8988T (cell line): ENCODE measurements around the gene NEGR1.

Experiments used
- DNase-seq: peaks from one replicate; pipeline ENCODE4 v3.0.0; 2011

NEGR1 gene

DNA sequence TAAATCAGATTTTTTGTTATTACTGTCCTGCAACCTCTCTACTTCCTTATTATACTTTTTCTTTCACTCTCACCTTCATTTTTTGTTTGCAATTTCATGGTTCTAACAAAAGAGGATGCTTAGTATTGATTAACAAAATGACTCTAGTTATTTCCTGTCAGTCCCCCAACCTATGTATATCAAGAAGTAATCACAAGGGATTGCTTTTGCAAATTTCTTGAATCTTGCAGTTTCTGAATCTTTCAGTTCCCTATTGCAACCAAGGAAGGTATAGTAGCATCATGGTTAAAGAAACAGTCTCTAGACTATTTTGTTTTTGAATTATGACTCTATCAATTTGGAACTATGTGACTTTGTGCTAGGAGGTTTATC is 446.9 kb downstream of the NEGR1 start:
- DNase-seq = no peak

DNA sequence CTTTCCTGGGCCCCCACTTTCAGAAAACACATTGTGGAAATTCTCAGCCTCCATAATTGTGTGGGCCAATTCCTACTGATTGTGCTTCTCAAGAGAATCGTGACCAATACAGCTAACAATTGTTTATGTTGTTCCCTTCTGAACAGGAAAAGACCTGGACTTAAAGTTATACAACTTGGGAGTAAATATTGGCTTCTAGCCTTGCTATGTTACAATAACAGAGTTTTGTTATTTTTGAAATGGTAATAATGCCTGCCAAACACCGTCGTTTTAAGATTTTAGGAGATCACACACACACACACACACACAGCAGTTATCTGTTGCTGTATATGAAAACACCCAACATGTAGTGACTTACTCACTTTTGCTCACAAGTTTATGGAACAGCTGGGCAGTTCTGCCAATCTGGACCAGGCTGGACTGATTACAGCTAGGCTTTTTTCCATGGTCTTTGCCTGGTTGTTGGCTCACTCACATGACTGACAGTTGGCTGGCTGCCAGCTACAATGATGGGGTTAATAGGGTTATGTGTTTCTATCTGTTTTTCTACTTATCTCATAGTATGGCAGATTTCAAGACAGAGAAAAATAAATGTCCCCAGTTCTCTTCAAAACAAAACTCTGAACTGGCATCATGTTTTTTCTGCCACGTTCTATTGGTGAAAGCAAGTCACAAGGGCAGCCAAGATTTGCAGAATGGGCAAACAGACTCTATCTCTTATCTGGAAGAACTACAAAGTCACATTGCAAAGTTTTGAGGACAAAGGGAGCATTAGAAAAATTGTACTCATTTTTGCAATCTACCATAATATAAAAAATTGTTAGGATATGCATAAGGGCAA is 447.5 kb downstream of the NEGR1 start:
- no peak for DNase-seq

DNA sequence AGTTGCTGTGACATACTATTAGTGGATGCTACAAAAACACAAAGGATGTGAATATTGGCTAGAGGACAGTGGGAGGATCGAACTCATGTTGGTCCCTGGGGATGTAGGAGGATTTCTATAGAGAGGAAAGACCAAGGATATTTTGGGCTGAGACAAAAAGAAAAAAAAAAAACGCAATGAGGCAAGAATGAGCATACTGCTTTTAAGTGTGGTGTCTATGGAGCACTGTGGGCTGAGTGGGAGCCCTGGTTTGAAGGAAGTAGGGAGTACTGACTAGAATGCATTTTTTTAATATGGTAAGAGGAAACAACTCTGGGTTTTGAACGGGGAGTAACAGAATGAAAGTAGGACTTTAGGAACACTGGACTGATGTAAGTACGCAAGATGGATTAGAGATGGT is 450.7 kb downstream of the NEGR1 start:
- DNase-seq = no peak

DNA sequence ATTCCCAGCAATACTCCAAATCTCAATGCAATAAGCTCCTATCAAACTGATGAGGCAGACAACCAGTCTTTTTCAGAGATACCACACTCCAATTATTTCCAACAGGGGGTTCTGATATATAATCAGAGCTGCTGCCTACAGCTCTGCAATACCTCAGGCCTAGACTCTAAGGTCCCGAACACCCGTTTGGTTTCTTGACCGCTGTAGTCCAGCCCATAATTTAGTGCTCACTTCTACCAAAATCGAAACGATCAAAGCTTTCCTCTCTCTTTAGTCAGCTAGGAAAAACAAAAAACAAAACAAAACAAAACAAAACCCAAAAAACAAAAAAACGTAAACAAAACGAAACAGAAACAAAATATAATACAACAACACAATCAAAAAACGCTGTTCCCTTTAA is 453.0 kb downstream of the NEGR1 start:
- DNase-seq = no peak

DNA sequence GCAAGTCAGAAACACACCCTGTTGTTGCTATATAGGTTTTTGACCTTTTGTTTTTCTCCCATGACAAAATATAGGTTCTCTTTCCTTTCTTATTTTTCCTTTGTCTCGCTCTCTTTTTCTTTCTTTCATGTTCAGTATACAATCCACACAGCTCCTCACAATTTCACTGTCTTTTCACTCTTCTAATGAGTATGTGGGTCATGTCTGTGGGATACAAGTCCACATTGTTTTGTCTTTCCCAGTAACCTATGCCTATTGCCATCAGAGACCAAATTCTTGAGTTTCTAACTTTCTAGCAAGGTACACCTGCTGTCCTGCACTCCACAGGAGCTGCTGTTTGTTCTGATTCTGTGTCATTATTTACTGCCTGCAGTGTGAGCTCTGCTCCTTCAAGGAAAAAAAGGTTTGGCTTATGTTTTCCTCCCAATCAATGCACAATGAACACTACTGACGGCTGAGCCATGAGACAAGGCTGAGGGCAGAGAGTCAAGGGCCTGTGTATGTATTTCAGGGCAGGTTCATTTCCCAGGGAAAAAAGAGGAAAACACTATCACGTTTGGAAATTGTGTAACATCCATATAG is 453.8 kb downstream of the NEGR1 start:
- no peak for DNase-seq

DNA sequence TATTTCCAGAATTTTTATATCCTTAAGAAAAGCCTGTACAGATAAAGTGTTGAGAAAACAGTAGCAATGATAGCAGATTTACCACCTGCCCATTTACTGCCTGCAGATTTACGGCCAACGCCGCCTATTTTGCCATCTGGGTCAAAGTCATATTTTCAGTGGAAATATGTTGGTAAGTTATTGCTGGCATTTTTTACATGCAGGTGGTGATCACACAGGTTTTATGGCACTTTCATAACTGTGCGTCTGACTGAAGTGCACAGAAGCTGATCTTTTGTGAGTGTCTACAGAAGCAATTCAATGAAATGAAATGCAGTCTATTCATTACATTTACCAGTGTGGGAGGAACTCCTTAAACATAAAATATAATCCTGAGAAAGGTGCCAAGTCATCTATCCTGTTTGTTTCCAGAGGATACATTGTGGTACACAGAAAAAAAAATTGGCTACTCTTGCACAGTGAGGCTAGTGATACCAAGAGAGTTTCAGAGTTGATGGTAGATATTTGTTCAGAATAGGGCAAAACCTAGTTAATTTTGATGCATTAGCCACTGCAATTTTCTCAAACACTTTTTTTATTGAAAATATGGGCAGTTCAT is 458.5 kb downstream of the NEGR1 start:
- no peak for DNase-seq

DNA sequence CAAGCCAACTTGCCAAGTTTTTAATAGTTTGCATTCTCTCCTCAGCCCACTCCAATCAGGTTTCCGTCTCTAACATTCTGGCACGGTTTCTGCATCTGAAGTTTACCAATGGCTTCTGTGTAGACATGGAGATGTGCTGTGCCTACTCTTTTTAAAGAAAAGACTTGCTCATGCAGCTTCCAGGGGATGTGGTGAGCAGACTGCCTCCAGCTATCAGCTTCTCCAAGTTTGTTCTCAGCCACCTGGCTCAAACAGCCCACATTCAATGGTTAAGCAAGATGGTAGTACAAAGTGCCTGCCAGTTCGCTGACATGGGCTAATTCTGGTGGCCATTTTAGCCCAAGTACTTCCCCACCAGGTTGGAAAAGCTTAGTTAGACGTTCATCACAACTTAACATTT is 465.3 kb downstream of the NEGR1 start:
- no peak for DNase-seq

DNA sequence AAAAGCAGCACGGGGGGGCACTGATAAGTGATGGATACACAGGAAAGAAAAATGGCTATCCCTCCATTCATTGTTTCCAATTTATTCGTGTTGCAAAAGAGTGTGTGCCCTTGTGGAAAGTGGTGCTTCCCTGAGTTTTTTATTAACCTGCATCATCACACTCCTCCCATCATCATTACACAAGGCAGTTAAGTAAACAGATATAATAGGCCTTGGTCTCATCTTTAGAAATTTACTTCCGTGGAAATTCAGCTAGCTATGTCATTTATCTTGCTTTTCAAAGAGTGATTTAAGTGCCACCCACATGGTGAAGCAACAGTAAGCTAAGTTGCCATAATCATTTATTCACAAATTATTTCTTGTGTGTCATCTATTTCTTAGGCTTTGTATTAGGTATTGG is 473.3 kb downstream of the NEGR1 start:
- no peak for DNase-seq

DNA sequence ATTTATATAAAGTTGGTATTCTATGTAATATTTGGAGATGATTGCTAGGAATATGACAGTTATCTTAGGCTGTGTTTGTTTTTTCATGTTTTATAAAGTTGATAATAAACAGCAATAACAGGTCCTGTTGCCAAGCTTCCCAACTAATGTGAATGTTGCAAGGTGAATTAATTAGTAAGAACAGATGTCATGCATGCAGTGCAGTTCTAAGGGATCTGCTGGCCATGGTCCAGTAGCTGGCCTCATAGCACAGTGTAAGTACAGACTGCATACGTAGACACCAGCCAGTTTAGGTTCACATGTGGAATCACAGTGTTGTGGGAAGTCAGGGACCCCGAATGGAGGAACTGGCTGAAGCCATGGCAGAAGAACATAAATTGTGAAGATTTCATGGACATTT is 478.2 kb downstream of the NEGR1 start:
- no peak for DNase-seq

DNA sequence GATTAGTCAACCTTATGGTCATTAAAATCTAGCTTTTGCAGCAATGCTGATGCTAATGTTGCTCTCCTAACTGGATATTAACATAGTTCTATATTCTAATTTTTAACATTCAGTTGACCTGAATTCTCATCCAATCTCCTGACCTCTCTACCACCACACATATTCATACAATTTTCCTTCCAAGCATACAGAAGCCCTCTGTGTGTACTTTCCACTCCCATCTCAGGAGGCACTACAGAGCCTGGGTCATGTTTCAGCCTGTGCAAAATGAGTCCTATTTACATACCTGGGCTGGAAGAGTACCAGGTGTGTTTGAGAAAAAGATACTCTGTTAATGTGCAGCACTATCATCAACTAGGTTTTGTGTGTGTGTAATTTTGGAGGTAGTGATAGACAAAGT is 486.3 kb downstream of the NEGR1 start:
- no peak for DNase-seq

DNA sequence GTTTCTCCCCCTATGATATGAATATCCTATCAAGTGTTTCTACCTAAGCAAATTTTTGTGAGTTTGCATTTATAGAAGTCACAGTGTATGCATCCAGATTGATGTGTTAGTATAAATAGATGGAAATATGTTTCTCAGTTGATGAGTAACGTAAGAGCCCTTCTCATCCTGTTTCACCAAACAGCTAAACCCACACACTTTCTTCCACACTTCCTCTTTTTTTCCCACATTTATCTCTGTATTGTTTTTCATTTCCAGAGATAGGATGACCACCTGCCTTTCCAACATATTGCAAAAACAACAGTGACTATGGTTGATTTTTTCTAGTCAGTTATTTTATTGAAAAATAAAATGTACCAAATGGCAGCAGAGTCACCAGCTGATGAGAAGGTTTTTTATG is 490.1 kb downstream of the NEGR1 start:
- DNase-seq = no peak

DNA sequence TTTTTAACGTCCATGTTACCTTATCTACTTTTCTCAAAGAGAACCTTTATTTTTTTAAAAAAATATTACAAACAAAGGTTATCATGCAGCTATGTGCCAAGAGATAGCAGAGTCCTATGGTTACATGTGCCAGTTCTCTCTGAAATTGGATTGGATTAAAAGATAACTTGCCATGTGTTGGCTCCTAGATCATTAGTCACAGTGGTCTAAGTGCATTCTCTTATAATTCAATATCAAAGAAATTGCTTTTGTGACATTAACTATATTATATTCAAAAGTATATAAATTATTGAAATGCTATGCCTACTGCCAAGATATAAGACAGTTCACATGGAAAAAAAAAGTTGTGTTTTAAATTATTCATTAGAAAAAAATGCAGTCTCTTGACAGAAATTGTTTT is 494.2 kb downstream of the NEGR1 start:
- no peak for DNase-seq

DNA sequence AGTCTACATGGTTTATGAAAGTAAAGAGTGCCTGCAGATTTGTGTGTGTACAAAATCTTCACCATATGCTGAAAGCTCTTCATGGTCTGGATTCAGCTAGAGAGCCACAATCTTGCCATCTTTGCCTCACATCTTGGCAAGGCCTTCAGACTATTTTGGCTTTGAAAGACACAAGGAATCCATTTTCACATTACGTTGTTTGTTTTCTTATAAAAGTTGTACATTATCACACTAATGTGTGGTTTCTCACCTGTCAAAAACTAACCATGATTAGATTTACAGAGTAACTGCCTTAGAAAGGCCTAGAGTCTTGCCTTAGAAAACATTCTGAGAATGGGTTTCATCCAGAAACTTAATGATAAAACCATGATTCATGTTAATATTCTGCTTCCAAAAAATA is 494.6 kb downstream of the NEGR1 start:
- DNase-seq = no peak

DNA sequence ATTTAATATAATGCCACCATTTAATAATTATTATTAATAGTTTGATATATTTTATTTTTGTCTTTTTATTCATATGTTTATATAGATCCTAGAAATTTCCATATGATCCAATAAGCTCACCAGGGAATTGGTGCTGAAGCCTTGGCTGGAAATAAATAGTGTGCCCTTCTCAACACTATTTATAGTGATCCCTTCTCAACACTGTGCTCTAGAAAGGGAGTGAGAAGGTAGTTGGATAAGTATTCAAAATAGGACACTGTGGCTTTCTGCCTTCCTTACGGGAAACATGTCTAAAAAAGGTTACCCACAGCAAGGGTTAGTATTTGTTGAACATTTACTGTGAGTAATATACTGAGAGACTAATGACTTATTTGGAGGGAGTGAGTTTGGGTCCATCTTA is 496.1 kb downstream of the NEGR1 start:
- no peak for DNase-seq

DNA sequence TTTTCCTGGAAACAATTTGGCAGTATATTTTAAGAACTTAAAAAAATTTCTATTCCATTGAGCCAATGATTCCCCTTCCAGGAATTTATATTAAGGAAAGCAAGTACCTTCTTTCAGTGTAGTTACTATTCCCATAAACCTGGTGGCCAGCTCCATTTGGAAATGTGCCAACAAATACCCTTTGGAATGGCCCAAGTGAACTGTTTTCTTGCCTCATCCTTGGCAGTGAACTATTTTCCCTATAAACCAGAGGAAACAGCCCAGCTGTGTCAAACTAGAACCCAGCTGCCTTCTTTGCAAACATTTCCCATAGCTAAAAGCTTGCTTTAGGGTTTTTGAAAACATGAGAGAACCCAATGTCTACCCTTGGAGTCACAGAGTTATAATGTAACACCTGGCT is 496.9 kb downstream of the NEGR1 start:
- no peak for DNase-seq

DNA sequence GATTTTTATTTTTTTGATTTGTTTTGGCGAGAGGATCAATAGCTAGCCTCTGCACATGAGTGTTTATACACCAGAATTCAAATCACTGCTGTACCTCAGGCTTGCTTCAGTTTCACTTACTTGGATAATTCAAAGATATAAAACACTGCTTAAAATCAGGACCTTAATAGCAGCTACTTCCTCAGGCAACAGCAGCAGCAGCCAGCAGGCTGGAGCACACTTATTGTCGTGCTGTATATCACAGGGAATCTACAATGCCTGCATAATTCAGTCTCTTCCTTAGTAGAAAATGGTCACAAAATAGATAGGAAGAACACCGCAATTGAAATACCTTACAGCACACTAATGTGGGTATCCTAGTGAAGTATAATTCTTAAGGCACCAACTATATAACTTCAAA is 497.3 kb downstream of the NEGR1 start:
- DNase-seq = no peak

DNA sequence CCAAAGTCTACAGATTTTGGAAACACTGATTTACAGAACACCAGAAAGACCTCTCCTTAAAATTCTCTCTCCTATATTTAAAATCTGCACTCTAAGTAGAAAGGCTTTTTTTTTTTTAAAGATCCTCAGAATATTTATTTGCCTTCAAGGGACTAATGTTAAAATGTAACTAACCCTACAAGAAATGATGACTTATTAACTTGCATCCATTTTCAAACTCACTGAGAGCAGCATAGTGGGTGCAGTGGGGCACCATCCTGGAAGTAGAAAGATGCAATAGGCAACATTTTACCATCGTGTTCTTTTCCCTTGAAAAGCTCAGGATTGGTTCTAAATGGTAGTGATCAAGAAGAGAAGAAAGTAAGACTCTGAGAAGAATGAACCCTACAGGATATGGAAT is 498.1 kb downstream of the NEGR1 start:
- DNase-seq = no peak

DNA sequence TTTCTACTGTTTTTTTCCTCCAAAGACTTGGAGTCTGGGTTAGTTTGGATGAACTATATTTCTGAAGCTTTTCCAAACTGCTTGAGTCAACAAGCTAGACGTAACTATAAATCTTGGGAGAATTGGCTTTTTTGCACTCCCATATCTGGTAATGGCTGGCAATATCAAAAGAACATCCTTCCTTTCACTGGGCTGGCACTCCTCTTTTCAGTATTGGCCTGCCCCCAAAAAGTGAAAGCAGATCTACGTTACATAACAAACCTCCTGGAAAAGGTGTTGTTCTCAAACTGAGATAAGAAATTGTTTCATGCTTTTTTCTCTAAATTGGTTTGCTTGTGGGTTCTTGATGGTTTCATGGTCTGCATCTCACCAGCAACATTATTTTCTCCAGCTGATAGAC is 499.3 kb downstream of the NEGR1 start:
- no peak for DNase-seq

DNA sequence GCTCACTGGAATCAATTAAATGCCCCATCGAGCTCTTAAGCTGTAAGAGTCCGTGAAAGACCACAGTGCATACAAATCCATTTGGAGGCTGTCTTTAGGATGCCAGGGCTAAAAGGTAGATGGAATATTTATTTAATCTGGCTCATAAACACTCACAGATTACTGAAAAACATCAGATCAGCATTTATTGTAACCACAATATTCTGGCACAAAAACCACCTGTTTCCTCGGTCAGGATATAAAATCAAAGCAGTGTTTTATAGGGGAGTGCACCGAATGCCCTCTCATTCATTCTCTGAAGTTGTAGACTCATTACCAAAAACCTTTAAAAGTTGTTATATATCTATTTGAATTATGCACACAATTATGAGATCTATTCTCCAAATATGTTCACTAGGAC is 500.9 kb downstream of the NEGR1 start:
- no peak for DNase-seq

DNA sequence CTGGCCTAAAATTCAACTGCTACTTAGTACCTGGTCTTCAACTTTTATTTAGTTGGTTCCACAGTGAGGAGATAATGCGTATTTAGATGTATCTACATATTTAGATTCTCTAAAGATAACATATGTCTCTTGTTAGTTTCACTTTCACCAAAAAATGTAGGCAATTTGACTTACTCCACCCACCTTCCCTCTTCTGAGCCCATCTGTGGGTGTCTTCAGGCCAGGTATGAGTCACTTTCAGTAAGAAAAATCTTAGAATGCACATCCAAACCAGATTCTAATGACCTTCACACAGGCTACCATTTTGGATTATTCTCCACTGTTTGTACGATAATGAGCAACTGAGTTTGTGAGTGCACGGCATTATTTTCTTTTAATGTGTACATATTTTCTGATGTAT is 501.7 kb downstream of the NEGR1 start:
- DNase-seq = no peak

DNA sequence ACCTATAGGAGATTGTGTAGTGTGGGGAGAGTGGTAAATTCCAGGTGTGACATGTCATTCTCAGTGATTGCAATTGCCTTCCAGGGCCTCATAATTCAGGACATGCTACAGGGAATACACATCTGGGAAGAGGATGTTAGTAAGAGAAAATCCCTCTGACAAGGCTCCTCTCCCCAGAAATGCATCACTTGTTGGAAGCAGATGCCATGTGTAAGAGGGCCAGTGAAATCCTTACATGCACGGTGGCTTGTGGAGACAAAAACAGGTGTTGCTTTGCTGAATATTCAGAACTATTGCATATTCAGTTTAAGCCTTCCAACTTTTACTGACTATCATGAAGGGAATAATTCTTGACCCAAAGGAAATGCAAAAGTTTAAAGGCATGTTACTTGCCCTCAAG is 503.4 kb downstream of the NEGR1 start:
- DNase-seq = no peak

DNA sequence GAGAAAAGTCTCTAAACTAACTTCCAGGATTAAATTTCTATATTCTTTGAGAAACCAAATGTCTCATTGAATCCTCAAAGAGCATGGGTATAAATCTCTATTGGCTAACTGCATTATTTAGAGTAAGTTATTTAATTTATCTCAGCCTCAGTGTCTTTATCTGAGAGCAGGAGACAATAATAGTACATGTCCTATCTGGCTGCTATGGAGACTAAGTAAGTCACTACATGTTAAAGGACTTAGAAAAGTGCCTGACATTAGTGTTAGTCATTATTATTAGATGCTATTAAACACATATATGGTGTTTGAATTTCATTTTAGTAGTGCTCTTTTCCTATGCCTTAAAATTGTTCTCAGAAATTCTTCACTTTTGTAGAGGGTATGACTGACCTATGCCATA is 505.2 kb downstream of the NEGR1 start:
- DNase-seq = no peak

DNA sequence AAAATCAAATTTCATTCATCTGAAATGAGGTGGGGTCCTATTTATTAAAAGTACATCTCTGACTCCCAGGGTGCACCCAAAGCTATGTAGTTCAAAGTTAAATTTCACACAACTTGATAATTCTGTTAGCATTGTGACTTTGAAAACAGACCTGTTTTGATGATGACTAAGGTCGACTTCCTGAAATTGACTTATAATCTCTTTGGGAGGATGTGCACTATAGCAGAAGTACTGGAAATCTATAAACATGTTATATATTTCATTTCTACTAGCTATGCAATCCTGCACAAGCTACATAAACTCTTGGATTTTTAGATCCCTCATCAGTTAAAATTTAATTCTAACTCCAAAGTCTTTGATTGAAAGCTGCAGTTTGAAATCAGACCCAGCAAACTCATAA is 507.6 kb downstream of the NEGR1 start:
- DNase-seq = no peak

DNA sequence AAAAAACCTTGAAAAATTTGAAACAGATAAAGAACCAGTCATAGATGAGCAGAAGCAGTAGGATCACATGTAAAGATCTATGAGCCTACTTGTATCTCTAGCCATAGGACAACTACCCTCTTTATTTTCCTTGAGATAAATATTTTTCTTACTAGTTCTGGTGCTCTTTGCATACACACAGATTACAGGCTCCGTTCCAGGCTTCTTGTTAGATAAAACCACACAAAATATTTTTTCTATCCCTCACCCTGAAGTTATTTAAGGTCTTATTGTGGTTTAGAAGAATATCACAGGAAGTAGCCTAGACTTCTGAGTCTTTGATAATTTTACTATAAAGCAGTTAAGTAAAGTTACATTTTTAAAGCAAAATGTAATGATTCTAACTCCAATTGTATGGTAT is 512.2 kb downstream of the NEGR1 start:
- no peak for DNase-seq

DNA sequence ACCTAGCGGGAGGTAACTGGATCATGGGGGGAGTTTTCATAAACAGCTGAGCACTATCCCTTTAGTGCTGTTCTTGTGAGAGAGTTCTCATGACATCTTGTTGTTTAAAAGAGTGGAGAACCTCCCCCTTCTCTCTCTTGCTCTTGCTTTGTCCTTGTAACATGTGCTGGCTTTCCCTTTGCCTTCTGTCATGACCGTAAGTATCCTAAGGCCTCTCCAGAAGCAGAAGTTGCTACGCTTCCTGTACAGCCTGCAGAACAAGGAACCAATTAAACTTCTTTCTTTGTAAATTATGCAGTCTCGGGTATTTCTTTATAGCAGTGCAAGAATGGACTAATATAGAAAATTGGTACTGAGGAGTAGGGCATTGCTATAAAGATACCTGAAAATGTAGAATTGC is 515.6 kb downstream of the NEGR1 start:
- no peak for DNase-seq
